CD4-positive, alpha-beta T cell treated with Interleukin-2 at 100 ng/mL for 4 hours (primary cell): ENCODE data around the gene PPIP5K2.
A peak's percentile ranks its signal among the peaks of the same experiment; 100 is the strongest.
"Not testable (repeated sequence)": the region's sequence is repeated elsewhere in the genome, so short reads cannot be mapped to it uniquely, and the experiment has no call there.

Experiments used
- DNase-seq: peaks from one replicate; pipeline ENCODE4 v3.0.0-alpha.2; 2020; ENCODE audit warnings: low spot score

PPIP5K2 gene

GRCh38 chr5:103122242-103122641 is 2.1 kb downstream of the PPIP5K2 start:
- DNase-seq = no peak

- DNase-seq = no peak
Measured at GRCh38 chr5:103126557-103126956, 6.5 kb downstream of the PPIP5K2 start.

GRCh38 chr5:103127292-103127817 is 7.3 kb downstream of the PPIP5K2 start:
- no peak for DNase-seq

- DNase-seq = no peak
Measured at GRCh38 chr5:103128202-103128601, 8.1 kb downstream of the PPIP5K2 start.

- DNase-seq = no peak
Measured at GRCh38 chr5:103132684-103133083, 12.6 kb downstream of the PPIP5K2 start.

GRCh38 chr5:103133231-103133630 is 13.1 kb downstream of the PPIP5K2 start:
- no peak for DNase-seq

- DNase-seq = no peak
Measured at GRCh38 chr5:103135461-103135860, 15.4 kb downstream of the PPIP5K2 start.

- DNase-seq = no peak
Measured at GRCh38 chr5:103138202-103138690, 18.1 kb downstream of the PPIP5K2 start.

- DNase-seq = peak; percentile 89
Measured at GRCh38 chr5:103139264-103139865, 19.3 kb downstream of the PPIP5K2 start.

GRCh38 chr5:103142132-103142531 is 22.0 kb downstream of the PPIP5K2 start:
- not testable (repeated sequence) for DNase-seq

- no peak for DNase-seq
Measured at GRCh38 chr5:103145196-103145595, 25.1 kb downstream of the PPIP5K2 start.

- DNase-seq = no peak
Measured at GRCh38 chr5:103148213-103148612, 28.1 kb downstream of the PPIP5K2 start.

GRCh38 chr5:103151156-103151555 is 31.1 kb downstream of the PPIP5K2 start:
- DNase-seq = no peak

- no peak for DNase-seq
Measured at GRCh38 chr5:103166706-103167105, 46.6 kb downstream of the PPIP5K2 start.

- no peak for DNase-seq
Measured at GRCh38 chr5:103174147-103174546, 54.0 kb downstream of the PPIP5K2 start.

- DNase-seq = no peak
Measured at GRCh38 chr5:103177543-103177942, 57.4 kb downstream of the PPIP5K2 start.

- DNase-seq = no peak
Measured at GRCh38 chr5:103178167-103178566, 58.1 kb downstream of the PPIP5K2 start.

- no peak for DNase-seq
Measured at GRCh38 chr5:103186152-103186551, 66.1 kb downstream of the PPIP5K2 start.

- no peak for DNase-seq
Measured at GRCh38 chr5:103188436-103188835, 68.3 kb downstream of the PPIP5K2 start.

GRCh38 chr5:103203226-103203625 is 83.1 kb downstream of the PPIP5K2 start:
- no peak for DNase-seq

GRCh38 chr5:103204990-103205389 is 84.9 kb downstream of the PPIP5K2 start:
- DNase-seq = not testable (repeated sequence)

- no peak for DNase-seq
Measured at GRCh38 chr5:103205991-103206700, 86.0 kb downstream of the PPIP5K2 start.

- DNase-seq = no peak
Measured at GRCh38 chr5:103207011-103207410, 86.9 kb downstream of the PPIP5K2 start.
